Upper lobe of left lung (tissue), 4 donors: ENCODE measurements around the gene MATK.

Experiments used
- EP300 ChIP-seq, 4 donors: sonication (generic); formaldehyde crosslinking; IDR thresholded peaks; one replicate each; pipeline ENCODE4 v1.5.1; 2017; ENCODE audit warnings: antibody characterized with exemption in 4 of 4, control low read depth in 2 of 4
- POLR2A ChIP-seq, 4 donors: fragments of 450-650 bp; IDR thresholded peaks; one replicate each; pipeline ENCODE4 v1.5.1; 2016 to 2017; ENCODE audit warnings: antibody characterized with exemption in 4 of 4, mild to moderate bottlenecking in 2 of 4
- POLR2AphosphoS5 ChIP-seq, 2 donors: sonication (generic); formaldehyde crosslinking; IDR thresholded peaks; one replicate each; pipeline ENCODE4 v1.5.1; 2017; ENCODE audit warnings: antibody characterized with exemption in 2 of 2
- TF ChIP-seq, protein P1 (sequence below), 6 experiments: fragments of 450-650 bp in 4 of 6; fragments of 200-600 bp in 2 of 6; sonication (generic) in 2 of 6; IDR thresholded peaks; one replicate each; pipeline ENCODE4 v1.5.1; 2016 to 2019; ENCODE audit warnings: antibody characterized with exemption in 6 of 6

DNA sequence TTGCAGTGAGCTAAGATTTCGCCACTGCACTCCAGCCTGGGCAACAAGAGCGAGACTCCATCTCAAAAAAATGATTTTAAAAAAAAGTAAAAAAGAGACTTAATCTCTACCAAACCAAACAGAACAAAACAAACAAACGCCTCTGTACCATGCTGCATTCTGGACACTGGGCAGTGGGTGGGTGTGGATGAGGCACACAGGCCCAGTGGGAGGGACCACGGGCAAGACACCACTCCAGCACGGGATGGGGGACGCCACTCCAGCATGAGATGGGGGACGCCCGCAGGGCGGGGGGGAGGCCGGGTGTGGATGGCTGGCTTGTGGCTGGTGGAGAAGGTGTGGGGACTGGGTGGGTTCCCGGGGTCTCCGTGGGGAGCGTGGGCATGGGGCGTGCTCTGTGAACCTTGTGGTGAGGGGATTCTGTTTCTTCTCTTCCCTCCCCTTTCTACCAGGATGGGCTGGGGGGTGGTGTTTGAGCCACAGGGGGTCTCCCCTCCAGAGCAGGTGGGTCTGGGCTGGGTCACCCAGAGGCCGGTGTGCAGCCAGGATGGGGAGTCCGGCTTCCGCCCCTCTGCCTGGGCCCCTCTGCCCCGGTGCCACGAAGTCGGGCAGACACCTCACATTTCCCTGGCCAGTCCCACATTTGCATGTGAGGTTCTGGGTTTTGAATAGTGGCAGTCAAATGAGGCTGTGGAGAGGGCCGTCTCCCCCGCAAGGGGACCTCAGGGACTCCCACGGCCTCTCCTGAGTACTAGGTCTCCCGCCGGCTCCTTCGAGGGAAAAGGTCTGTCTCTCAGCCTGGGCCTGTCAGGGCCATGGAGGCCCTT lies 23.9 kb upstream of the MATK start:
- TF ChIP-seq, protein P1, sequence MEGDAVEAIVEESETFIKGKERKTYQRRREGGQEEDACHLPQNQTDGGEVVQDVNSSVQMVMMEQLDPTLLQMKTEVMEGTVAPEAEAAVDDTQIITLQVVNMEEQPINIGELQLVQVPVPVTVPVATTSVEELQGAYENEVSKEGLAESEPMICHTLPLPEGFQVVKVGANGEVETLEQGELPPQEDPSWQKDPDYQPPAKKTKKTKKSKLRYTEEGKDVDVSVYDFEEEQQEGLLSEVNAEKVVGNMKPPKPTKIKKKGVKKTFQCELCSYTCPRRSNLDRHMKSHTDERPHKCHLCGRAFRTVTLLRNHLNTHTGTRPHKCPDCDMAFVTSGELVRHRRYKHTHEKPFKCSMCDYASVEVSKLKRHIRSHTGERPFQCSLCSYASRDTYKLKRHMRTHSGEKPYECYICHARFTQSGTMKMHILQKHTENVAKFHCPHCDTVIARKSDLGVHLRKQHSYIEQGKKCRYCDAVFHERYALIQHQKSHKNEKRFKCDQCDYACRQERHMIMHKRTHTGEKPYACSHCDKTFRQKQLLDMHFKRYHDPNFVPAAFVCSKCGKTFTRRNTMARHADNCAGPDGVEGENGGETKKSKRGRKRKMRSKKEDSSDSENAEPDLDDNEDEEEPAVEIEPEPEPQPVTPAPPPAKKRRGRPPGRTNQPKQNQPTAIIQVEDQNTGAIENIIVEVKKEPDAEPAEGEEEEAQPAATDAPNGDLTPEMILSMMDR (IDR thresholded peaks at IDR 0.05): no peak
- TF ChIP-seq POLR2A (IDR thresholded peaks at IDR 0.05): no peak
- no peak for TF ChIP-seq POLR2AphosphoS5 (IDR thresholded peaks at IDR 0.05)
- no peak for TF ChIP-seq EP300 (IDR thresholded peaks at IDR 0.05)
